ACC112 (cell line): ENCODE results near the gene CRYBA4.

ENCODE experiments used
- H2AFZ ChIP-seq: fragments of 200-600 bp; sonication (generic); one replicate; pipeline ENCODE4 v1.6.0; 2017; ENCODE audit warnings: antibody characterized with exemption, low read length; ENCODE audit not compliant: unreplicated experiment
- H3K27ac ChIP-seq: fragments of 200-600 bp; sonication (generic); 2 replicates; pipeline ENCODE4 v1.5.1; 2014; ENCODE audit warnings: low read depth, mild to moderate bottlenecking, antibody characterized with exemption, low read length, moderate library complexity
- H3K27me3 ChIP-seq: fragments of 200-600 bp; sonication (generic); 2 replicates; pipeline ENCODE4 v1.6.1; 2014; ENCODE audit warnings: mild to moderate bottlenecking, antibody characterized with exemption, low read length, moderate library complexity, mixed read lengths; ENCODE audit not compliant: insufficient read depth
- H3K36me3 ChIP-seq: fragments of 200-600 bp; sonication (generic); 2 replicates; pipeline ENCODE4 v1.6.1; 2016; ENCODE audit warnings: mild to moderate bottlenecking, antibody characterized with exemption, low read length, moderate library complexity, mixed read lengths; ENCODE audit not compliant: insufficient read depth
- H3K4me1 ChIP-seq: fragments of 200-600 bp; sonication (generic); one replicate; pipeline ENCODE4 v1.6.1; 2016; ENCODE audit warnings: low read length, mixed read lengths; ENCODE audit not compliant: insufficient read depth, unreplicated experiment, control insufficient read depth
- H3K4me3 ChIP-seq: fragments of 200-600 bp; sonication (generic); 2 replicates; pipeline ENCODE4 v1.5.1; 2014; ENCODE audit warnings: mild to moderate bottlenecking, low read depth, low read length
- H3K79me2 ChIP-seq: fragments of 200-600 bp; sonication (generic); one replicate; pipeline ENCODE4 v1.6.0; 2016; ENCODE audit warnings: low read length; ENCODE audit not compliant: control insufficient read depth, unreplicated experiment, insufficient read depth

CRYBA4 gene

DNA sequence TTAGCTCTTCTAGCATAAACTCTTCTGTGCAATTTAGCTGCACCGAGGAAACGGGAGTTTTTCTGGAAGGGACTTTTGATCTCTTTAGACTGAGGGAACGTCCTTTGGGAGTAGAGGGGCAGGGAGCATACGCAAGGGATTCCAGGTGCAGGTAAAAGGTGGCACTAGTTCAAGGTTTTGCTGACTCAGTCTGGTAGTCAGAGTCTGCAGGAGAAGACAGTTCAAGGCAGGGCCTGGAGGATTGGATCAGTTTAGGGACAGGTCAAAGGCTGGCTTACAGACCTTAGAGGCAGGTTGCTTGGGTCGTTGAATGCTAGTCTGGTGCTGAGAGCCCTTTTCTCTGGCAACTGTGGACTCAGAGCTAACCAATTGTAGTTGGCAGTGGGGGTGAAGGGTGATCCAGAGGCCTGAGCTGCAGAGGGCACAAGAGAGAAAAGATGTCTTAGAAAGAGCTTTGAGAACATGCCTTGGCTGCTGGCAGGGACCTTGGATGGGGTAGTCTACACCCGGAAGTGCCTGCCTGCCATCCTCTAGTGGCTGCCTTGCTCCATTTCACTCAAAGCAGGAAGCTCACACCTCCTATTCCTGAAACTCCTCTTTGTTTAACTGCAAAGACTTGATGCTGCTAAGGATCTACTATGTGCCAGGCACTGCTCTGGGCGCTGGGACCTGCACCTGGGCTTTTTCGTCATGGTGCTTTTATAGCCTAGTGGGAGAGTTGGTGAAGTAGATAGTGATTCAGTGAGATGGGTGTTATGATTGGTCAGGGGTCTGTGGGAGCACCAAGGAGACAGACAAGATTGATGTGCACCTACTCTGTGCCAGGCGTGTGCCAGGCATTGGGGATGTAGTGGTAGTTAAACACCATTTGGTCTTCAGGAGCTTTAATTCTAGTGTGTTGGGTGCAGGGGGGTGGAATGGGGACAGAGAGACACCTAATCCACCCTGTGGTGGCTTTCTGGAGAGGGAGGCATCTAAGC, 52.7 kb downstream of the CRYBA4 start:
- Histone ChIP-seq H3K27me3 (no peaks in the 10 kb centered on the region), H3K79me2 (peaks cover 25% of the 10 kb centered on the region), H2AFZ (no peak overlapping the region), H3K27ac (peak overlapping the region; percentile 97), H3K36me3 (no peaks in the 10 kb centered on the region), H3K4me3 (peak overlapping the region; percentile 84), H3K4me1 (peaks cover 15% of the 10 kb centered on the region)

DNA sequence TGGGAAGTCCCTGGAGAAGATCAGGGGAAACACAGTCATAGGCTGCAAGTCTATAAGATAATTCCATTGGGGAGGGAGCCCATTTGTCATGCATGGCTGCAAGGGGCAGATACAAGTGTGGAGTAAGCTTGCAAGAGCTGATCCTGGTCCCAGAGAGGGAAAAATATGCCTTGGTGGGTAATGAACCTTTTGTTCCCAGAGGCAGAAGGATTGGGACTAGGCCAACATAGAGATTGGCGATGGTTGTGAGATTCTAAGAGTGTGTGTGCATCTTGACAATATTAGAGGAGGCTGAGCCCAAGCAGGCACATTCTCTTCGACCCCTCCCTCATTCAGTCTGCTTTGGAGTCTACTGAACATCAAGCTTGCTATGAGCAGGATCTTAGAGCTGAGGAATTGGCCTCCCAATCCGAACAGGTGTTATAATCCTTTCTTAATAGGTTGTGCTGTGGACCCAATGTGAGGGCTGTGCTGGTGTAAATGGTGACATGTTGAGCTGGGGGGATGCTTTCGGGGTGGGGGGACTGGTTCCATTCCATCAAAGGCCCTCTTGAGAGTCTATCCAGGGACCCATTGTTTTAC, 54.0 kb downstream of the CRYBA4 start:
- Histone ChIP-seq H3K27ac (no peak overlapping the region), H3K27me3 (no peaks in the 10 kb centered on the region), H3K36me3 (no peaks in the 10 kb centered on the region), H3K79me2 (peaks cover 28% of the 10 kb centered on the region), H3K4me3 (no peak overlapping the region), H3K4me1 (peaks cover 15% of the 10 kb centered on the region), H2AFZ (no peak overlapping the region)

- H3K79me2 ChIP-seq: peaks cover 28% of the 10 kb centered on the region
- H3K27me3 ChIP-seq: no peaks in the 10 kb centered on the region
- no peaks in the 10 kb centered on the region for H3K36me3 ChIP-seq
- no peak overlapping the region for H3K27ac ChIP-seq
- peaks cover 26% of the 10 kb centered on the region for H3K4me1 ChIP-seq
- H3K4me3 ChIP-seq: no peak overlapping the region
- H2AFZ ChIP-seq: no peak overlapping the region
Measured at GRCh38 chr22:26677217-26677616, 55.5 kb downstream of the CRYBA4 start.

DNA sequence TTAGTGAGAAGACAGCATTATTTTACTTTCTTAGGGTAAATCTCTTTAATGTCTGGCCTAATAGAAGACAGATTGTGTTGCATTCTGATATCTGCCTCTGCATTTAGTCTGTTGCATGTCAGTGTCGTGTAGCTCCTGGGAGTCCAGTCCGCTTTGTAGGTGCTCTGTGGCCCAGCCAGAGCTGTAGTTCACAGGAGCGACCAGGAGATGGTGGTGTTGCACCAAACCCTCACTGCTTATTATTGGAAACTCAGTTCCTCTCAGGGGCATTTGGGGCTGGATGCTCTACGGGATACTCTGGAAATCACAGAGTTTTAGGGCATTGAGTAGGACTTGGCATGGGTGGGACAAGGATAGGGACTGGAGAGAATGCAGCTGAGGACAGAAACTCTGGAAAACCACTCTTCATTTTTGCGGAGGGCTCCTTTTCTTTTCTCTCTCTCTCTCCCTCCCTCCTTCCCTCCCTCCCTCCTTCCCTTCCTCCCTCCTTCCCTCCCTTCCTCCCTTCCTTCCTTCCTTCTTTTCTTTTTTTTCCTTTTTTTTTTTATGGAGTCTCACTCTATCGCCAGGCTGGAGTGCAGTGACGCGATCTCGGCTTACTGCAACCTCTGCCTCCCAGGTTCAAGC, 57.4 kb downstream of the CRYBA4 start:
- H3K4me3 ChIP-seq: no peak overlapping the region
- peaks cover 21% of the 10 kb centered on the region for H3K79me2 ChIP-seq
- no peaks in the 10 kb centered on the region for H3K36me3 ChIP-seq
- H3K4me1 ChIP-seq: peaks cover 22% of the 10 kb centered on the region
- no peak overlapping the region for H3K27ac ChIP-seq
- no peak overlapping the region for H2AFZ ChIP-seq
- no peaks in the 10 kb centered on the region for H3K27me3 ChIP-seq
